Natural killer cell treated with Interleukin-12 subunit alpha and Interleukin-12 subunit beta and Interleukin-15 and Interleukin-18, amount 100 ng/mL, for 72 hours (primary cell): Measurements from ENCODE around the gene CERS6. TPM values are rescaled to one million over a fixed set of nuclear protein-coding genes. Genes with fewer than 3 reads are reported as not detected.
"Not testable (repeated sequence)": the region's sequence is repeated elsewhere in the genome, so short reads cannot be mapped to it uniquely, and the experiment has no call there.

Experiments used
- ATAC-seq, 2 donors: fragments of 150-1000 bp; cut with Tn5 transposase in 1 of 2; sonication (Bioruptor Pico), chemical (Tn5 transposase) in 1 of 2; 2 replicates each; pipeline ENCODE4 v1.10.0; 2021
- DNase-seq: peaks from one replicate; pipeline ENCODE4 v3.0.0; 2022; ENCODE audit warnings: low spot score
- H3K27ac Mint-ChIP-seq, 2 donors: 1 replicate in 1 of 2; 2 replicates in 1 of 2; pipeline ENCODE4 v1.8.0; 2022; ENCODE audit warnings: mixed read lengths in 2 of 2, mild to moderate bottlenecking in 1 of 2, moderate library complexity in 1 of 2
- H3K27me3 Mint-ChIP-seq, 2 donors: 1 replicate in 1 of 2; 2 replicates in 1 of 2; pipeline ENCODE4 v1.8.0; 2022; ENCODE audit warnings: mixed read lengths in 2 of 2
- H3K36me3 Mint-ChIP-seq: one replicate; pipeline ENCODE4 v1.8.0; 2022; ENCODE audit warnings: mixed read lengths
- H3K4me1 Mint-ChIP-seq, 2 donors: 1 replicate in 1 of 2; 2 replicates in 1 of 2; pipeline ENCODE4 v1.8.0; 2022; ENCODE audit warnings: low read depth in 2 of 2, mixed read lengths in 2 of 2, mild to moderate bottlenecking in 1 of 2
- H3K4me3 Mint-ChIP-seq: one replicate; pipeline ENCODE4 v1.8.0; 2022; ENCODE audit warnings: mixed read lengths
- H3K9me3 Mint-ChIP-seq: 2 replicates; pipeline ENCODE4 v1.8.0; 2022; ENCODE audit warnings: mixed read lengths
- total RNA-seq, 2 donors: library from RNA; stranded (reverse); gene quantifications; one replicate each; pipeline ENCODE4 v1.2.3, GENCODE V29; 2022

The CERS6 gene
- total RNA-seq, 2 donors from 2014 or later = 17.8 to 19.5 TPM

DNA sequence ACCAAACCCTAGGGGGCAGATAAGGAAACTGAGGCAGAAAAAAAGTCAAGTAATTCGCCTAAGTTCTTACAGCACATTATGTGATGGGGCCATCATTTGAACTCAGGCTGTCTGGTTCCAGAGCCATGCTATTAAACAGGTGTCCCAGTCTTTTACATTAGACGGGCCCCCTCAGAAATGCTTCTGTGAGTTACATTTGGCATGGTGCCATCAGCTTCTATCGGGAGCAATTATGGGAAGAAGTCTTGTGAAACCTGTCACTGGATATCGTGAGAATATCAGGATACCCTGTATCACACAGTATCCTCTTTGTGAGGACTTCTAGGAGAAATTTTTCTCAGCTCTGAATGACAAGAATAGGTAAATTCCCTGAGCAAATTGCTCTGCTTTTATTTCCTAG, 202.6 kb downstream of the CERS6 start:
- Mint-ChIP-seq H3K27ac (no peak overlapping the region), H3K4me3 (no peak overlapping the region), H3K4me1 (no peaks in the 10 kb centered on the region), H3K36me3 (no peaks in the 10 kb centered on the region), H3K9me3 (no peaks in the 10 kb centered on the region), H3K27me3 (no peaks in the 10 kb centered on the region)
- DNase-seq (no peak), ATAC-seq (no peak)

DNA sequence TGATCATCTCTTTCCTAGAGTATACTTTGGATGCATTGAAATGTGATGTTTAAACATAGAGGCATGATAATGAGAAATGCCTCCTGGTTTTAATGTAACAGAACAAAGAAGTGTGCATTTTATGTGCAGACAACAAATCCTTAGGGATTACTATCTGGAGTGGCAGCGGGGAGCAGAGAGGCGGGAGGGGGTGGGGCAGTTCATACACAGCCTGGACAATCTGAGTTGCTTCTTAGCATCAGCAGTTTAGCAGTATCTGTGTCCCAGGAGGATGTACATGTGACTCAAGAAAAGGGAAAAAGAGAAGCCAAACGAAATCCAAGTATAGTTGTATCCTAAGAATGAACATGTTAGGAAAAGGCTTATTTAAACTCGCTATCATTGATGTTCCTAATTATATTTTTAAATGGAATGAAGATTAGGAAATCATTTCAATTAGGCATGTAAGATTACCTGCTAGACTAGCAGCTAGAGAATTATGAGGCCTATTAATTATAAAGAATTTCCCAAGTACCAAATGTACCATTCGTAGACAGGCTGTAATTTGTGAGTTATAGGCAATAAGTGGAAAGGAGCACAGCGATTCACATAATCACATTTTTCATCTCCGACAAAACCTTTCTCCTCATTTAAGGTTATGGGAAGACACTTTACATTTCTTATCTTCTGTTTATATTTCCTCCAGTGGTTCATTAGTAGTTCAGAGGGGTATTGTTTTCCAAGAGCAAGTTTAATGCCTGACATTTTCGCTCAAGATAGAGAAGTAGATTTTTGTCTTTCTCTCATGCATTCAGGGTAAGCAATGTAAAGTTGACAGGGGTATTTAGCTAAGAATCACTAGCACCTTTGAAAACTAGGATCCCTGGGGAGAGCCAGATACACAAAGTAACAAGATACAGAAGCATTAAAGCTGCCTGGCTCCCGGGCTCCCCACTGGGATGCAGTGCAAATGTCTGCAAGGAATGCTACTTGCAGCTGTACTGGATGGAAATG, 205.1 kb downstream of the CERS6 start:
- H3K27ac Mint-ChIP-seq = no peak overlapping the region
- H3K27me3 Mint-ChIP-seq = no peaks in the 10 kb centered on the region
- DNase-seq (no peak), ATAC-seq (no peak)
- H3K4me3 Mint-ChIP-seq = no peak overlapping the region
- H3K36me3 Mint-ChIP-seq = no peaks in the 10 kb centered on the region
- peaks cover 6 to 7% of the 10 kb centered on the region in 2 donors for H3K4me1 Mint-ChIP-seq
- no peaks in the 10 kb centered on the region for H3K9me3 Mint-ChIP-seq

DNA sequence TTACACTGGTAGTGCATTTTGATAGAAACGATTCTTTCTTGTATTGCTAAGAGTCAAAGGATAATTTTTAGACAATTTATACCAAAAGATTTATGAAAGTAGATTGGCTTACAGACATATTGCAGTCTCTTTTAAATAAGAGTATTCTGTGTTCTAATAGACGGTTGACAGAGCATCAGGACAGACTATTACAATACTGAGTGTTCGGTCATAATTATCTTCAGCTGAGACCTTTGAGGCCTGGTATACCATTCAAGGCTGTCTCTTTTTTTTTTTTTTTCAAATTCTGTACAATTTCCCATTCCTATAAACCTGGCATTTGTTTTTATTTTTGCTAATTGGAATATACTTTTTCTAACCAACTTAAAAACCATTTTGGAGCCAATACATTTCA, 205.8 kb downstream of the CERS6 start:
- Mint-ChIP-seq H3K27me3 (no peaks in the 10 kb centered on the region), H3K27ac (no peak overlapping the region), H3K9me3 (no peaks in the 10 kb centered on the region), H3K4me3 (no peak overlapping the region), H3K36me3 (no peaks in the 10 kb centered on the region), H3K4me1 (peaks cover 9 to 12% of the 10 kb centered on the region in 2 donors)
- DNase-seq = no peak
- ATAC-seq = no peak

DNA sequence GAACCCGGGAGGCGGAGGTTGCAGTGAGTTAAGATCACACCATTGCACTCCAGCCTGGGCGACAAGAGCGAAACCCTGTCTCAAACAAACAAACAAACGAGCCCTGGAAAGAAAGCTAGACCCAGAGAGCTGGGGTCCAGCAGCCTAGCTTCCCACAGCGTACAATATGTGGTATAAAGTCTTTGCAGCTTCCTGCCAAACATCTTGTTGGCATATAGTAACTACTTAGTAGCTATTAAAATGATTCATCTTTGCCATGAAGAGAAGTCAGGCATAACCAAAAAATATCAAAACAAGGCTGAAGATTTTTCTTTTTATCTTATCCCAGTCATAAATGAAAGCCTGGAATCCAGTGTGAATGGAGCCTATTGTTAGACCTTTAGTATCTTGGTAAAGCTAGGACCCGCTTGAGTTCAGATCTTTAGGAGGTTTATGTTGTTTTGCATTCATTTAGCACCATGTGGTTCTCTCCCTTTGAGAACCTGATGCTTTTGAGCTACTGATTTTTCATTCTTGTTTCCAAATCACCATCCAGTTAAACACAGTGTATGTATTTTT, 206.7 kb downstream of the CERS6 start:
- DNase-seq = no peak
- ATAC-seq = no peak
- no peaks in the 10 kb centered on the region for H3K9me3 Mint-ChIP-seq
- no peaks in the 10 kb centered on the region for H3K36me3 Mint-ChIP-seq
- H3K27me3 Mint-ChIP-seq = no peaks in the 10 kb centered on the region
- no peak overlapping the region for H3K4me3 Mint-ChIP-seq
- H3K27ac Mint-ChIP-seq = no peak overlapping the region
- H3K4me1 Mint-ChIP-seq = peaks cover 14 to 17% of the 10 kb centered on the region in 2 donors

DNA sequence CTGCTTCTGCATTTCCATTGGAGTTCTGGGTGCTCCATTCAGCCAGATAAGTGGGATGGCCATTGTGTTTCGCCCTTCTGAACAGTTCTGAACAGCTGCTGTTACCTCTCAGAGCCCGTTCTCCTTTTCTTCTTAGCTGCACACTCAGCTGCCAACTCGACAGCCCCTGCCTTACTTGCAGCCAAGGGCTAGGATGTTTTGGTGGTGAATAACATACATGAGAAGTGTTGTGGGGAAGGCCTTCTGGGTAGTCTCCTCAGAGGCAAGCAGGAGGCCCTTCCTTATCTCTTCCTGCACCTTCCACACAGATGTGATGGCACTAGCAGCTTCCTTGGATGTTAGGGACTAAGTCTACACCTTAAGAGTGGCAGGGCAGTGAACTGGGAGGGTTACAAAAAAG, 207.9 kb downstream of the CERS6 start:
- Mint-ChIP-seq H3K9me3 (no peaks in the 10 kb centered on the region), H3K27me3 (no peaks in the 10 kb centered on the region), H3K4me3 (no peak overlapping the region), H3K27ac (no peak overlapping the region), H3K36me3 (no peaks in the 10 kb centered on the region), H3K4me1 (peaks cover 17 to 20% of the 10 kb centered on the region in 2 donors)
- DNase-seq = no peak
- ATAC-seq = no peak

DNA sequence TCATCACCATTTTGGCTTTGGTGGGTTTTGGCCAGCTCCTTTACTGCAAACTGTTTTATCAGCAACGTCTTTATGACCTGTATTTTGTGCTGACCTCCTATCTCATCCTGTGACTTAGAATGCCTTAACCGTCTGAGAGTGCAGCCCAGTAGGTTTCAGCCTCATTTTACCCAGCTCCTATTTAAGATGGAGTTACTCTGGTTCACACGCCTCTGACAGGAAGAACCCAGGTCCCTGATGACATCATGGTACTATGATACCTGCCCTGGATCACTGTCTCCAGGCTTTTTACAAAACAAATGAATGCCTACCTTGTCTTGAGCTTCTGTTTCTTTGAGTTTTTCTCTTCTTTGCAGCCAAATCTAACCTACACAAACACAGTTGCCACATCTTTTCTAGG, 208.6 kb downstream of the CERS6 start:
- DNase-seq, ATAC-seq, H3K36me3 Mint-ChIP-seq, H3K27me3 Mint-ChIP-seq, H3K9me3 Mint-ChIP-seq, H3K4me3 Mint-ChIP-seq, H3K27ac Mint-ChIP-seq: not testable (repeated sequence)
- peaks cover 17 to 20% of the 10 kb centered on the region in 2 donors for H3K4me1 Mint-ChIP-seq

DNA sequence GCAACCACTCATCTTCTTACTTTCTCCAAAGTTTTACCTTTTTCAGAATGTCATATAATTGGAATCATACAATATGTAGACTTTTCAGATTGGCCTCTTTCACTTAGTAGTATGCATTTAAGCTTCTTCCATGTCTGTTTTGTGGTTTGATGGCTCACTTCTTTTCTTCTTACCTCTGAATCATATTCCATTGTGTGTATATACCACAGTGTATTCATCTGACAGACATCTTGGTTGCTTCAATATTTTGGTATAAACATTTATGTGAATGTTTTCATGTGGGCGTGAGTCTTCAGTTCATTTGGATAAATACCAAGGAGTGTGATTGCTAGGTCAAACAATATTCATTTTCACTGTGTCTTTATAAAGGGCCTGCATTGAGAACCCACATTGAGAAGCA, 210.3 kb downstream of the CERS6 start:
- H3K4me3 Mint-ChIP-seq = no peak overlapping the region
- no peaks in the 10 kb centered on the region for H3K27me3 Mint-ChIP-seq
- DNase-seq (no peak), ATAC-seq (no peak)
- no peaks in the 10 kb centered on the region for H3K36me3 Mint-ChIP-seq
- H3K27ac Mint-ChIP-seq = no peak overlapping the region
- no peaks in the 10 kb centered on the region for H3K9me3 Mint-ChIP-seq
- H3K4me1 Mint-ChIP-seq = peaks cover 17 to 22% of the 10 kb centered on the region in 2 donors

DNA sequence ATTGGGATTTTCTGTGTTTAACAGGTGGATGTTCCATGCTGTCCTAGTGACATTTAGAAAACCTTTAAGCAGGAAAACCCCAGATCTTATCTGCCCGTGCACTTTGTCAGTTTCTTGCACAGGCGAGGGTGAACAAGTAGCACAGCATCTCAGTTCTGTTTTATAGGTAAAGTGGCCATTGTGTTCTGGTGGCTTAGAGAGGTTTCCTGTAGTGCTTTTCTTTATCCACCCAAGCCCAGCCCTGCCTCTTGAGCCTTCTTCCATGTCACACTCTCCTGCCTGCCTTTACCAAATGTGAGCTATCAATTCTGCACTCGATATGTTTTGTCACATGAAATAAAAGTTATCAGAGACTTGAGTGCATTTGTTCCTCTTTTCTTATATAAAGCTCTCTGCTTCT, 211.1 kb downstream of the CERS6 start:
- ATAC-seq = no peak
- Mint-ChIP-seq H3K27ac (no peak overlapping the region), H3K9me3 (no peaks in the 10 kb centered on the region), H3K4me1 (peaks cover 17 to 24% of the 10 kb centered on the region in 2 donors), H3K4me3 (no peak overlapping the region), H3K27me3 (no peaks in the 10 kb centered on the region), H3K36me3 (no peaks in the 10 kb centered on the region)
- DNase-seq = no peak

DNA sequence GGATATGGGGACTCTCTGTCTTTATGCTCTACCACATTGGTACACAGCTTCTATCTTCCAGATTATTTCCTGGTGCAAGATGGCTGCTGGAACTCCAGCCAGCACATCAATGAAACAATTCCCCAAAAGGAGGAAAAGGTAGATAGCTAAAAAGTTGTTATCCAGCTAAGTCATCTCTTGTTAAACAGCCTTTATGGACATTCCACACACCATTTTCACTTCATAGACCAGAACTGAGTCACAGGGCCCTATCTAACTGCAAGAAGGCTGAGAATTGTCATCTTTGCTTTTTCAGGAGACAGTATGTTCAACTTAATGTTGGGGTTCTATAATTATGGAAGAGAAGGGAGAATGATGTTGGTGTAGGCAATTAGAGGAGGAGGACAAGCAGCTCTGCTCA, 213.1 kb downstream of the CERS6 start:
- Mint-ChIP-seq H3K36me3 (no peaks in the 10 kb centered on the region), H3K4me3 (no peak overlapping the region), H3K9me3 (no peaks in the 10 kb centered on the region), H3K27me3 (no peaks in the 10 kb centered on the region), H3K4me1 (peaks cover 14 to 24% of the 10 kb centered on the region in 2 donors), H3K27ac (no peak overlapping the region)
- DNase-seq = no peak
- ATAC-seq = no peak

DNA sequence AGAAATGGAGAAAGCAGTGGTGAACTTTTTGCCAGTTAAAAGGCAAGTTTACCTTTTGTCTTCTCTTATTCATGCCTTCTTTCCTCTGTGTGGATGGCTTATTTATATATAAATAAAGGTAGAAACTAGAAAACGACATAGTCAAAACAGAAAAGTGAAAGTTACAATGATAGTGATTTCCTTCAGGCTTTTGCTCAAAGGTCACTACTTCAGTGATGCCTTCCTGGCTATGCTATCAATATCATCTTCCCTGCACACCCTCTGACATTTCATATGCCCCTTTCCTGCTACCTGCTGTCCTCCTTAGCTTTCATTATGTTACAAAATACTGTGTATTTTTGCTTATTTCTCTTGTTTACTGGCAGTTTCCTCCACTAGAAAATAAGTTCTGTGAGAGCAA, 214.4 kb downstream of the CERS6 start:
- no peaks in the 10 kb centered on the region for H3K36me3 Mint-ChIP-seq
- H3K27ac Mint-ChIP-seq = no peak overlapping the region
- DNase-seq = no peak
- peaks cover 11 to 20% of the 10 kb centered on the region in 2 donors for H3K4me1 Mint-ChIP-seq
- no peaks in the 10 kb centered on the region for H3K27me3 Mint-ChIP-seq
- H3K9me3 Mint-ChIP-seq = no peaks in the 10 kb centered on the region
- H3K4me3 Mint-ChIP-seq = no peak overlapping the region
- no peak for ATAC-seq

DNA sequence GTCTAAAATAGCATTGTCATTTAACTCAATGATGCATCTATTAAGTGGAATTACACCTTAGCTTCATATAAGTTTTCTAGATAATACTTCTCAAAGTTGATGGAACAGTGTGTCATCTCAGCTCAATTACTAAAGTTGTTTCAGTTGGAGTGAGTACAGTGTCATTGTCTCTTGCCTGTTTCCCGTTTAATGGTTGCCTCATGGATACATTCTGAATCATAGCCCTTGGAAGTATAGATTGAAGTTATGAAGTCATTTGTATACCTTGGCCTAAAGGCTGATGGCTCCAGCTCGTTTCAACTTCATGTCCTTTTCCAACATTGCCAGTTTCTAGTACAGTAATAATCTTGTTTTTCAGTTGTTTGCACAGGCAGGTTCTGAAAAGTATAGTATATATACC, 215.9 kb downstream of the CERS6 start:
- peaks cover 5 to 16% of the 10 kb centered on the region in 2 donors for H3K4me1 Mint-ChIP-seq
- no peak for ATAC-seq
- H3K4me3 Mint-ChIP-seq = no peak overlapping the region
- no peaks in the 10 kb centered on the region for H3K27me3 Mint-ChIP-seq
- no peak for DNase-seq
- no peak overlapping the region for H3K27ac Mint-ChIP-seq
- no peaks in the 10 kb centered on the region for H3K36me3 Mint-ChIP-seq
- H3K9me3 Mint-ChIP-seq = no peaks in the 10 kb centered on the region

DNA sequence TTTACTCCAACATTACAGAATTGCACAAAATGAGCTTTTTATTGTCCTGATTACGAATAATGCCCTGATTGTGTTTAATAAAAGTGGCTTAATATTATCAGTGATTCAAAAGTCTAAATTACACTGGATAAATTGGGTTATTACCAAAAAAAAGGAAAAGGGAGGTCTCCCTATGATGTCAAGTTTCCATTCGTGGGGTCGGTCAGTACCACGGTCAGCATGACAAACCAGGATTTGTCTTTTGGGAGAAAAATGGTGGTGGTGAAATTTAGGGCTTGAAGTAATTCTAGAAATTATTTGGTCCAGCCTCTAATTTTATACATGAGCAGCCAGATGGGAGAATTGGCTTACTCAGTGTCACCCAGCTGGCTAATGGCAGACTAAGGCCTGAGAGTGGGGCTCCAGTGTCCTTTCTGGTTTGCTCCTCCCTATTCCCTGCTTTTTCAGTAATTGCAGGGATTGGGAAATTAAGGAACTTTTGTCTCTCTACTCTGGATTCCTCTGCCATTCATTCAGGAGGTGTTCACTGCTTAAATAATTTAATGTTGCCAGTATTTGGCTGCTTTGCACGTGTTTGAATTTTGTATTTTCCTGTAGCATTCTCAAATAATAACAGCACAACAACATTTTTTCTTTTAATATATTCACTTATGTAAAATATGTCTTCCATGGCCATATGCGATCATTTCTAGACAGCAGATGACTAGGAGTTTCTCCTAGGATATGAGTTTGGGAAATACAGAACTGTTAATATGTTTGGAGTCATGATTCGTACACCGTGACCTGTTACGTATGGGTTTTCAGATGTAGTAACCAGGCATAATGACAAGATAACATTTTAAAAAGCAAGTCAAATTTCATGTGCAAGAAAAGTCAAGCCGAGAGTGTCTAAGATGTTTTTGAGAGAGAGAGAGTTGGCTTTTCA, 217.5 kb downstream of the CERS6 start:
- no peak for DNase-seq
- Mint-ChIP-seq H3K4me3 (no peak overlapping the region), H3K4me1 (peaks cover 0 to 6% of the 10 kb centered on the region in 2 donors), H3K36me3 (no peaks in the 10 kb centered on the region), H3K27ac (no peak overlapping the region), H3K27me3 (no peaks in the 10 kb centered on the region), H3K9me3 (no peaks in the 10 kb centered on the region)
- no peak for ATAC-seq

DNA sequence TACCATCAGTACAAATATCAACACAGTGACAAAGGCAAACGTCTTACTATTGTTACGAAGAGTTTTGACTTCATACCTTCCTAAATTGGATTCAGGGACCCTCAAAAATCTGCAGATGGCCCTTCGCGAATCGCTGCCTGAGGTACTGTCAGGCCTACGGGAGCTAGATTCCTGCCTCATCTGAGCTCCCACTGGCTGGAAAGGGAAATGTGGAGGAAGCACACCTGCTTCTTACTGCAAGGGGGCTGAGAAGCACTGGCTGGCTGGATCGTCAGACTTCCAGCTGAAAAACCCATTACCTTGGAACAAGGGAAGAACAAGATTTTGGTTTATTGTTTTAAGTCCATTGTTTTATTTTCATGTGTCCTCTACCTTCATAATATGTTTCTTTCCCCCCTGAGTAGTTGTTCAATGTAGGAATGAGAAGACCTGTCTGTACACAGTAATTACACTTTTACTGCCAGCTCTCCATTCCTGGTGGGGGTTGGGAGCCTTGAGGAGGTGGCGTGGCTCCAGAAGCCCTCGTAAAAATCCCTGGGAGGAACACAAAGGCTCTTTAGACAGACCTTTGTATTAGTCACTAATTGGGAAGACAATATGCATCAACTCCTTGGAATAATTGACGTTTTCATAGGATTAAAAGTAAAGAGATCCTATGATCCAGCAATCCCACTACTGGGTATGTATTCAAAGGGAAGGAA, 222.2 kb downstream of the CERS6 start:
- no peak overlapping the region for H3K4me3 Mint-ChIP-seq
- DNase-seq (no peak), ATAC-seq (no peak)
- H3K36me3 Mint-ChIP-seq = no peaks in the 10 kb centered on the region
- H3K4me1 Mint-ChIP-seq = no peaks in the 10 kb centered on the region
- no peaks in the 10 kb centered on the region for H3K27me3 Mint-ChIP-seq
- H3K9me3 Mint-ChIP-seq = no peaks in the 10 kb centered on the region
- no peak overlapping the region for H3K27ac Mint-ChIP-seq
